HepG2 (cell line): Measurements from ENCODE around the gene MAP2K5. TPM values are rescaled to one million over a fixed set of nuclear protein-coding genes. Genes with fewer than 3 reads are reported as not detected.

Source experiments
- ATAC-seq: fragments of 200-7000 bp; cut with Tn5 transposase; 3 replicates; pipeline ENCODE4 v1.9.1; 2020; ENCODE audit warnings: mild to moderate bottlenecking, moderate library complexity
- BruUV-seq: library from RNA; stranded (reverse); fragments of 400-500 nt; replicated peaks from 2 replicates; lab custom pipeline; 2021; lab: Mats Ljungman, UMichigan
- CTCF ChIA-PET: fragments of 300-600 bp; formaldehyde crosslinking; extraction: SDS; loops from one replicate; lab custom pipeline; 2021; ENCODE audit warnings: low total read pairs, inconsistent platforms, low intra/inter-chr PET ratio; lab: Yijun Ruan, JAX
- POLR2A ChIA-PET: fragments of 350-600 bp; sonication (Branson Sonifier 250); formaldehyde crosslinking; loops from one replicate; lab custom pipeline; 2020; ENCODE audit warnings: antibody characterized with exemption, inconsistent platforms; lab: Yijun Ruan, JAX
- DNase-seq: peaks from one replicate; pipeline ENCODE4 v3.0.0-alpha.2; 2015; ENCODE audit warnings: low spot score
- FAIRE-seq: peaks from 3 replicates; lab custom pipeline; 2011; peaks lifted over from hg19 to GRCh38; lab: Jason Lieb, UNC
- H2AFZ ChIP-seq: one replicate; pipeline ENCODE4 v1.6.1; 2011; ENCODE audit warnings: low read length, inconsistent platforms
- H3K27ac ChIP-seq: fragments of 300-600 bp; 3 replicates; pipeline ENCODE4 v1.8.0; 2011; ENCODE audit warnings: mixed run types, mild to moderate bottlenecking, mixed read lengths, low read length, inconsistent platforms; ENCODE audit not compliant: insufficient read depth; ENCODE audit errors: extremely low read length
- H3K27me3 ChIP-seq, 2 experiments: fragments of 200-600 bp in 1 of 2; 2 replicates in 1 of 2; 3 replicates in 1 of 2; pipeline versions ENCODE4 v1.6.0 to v1.8.0; 2011; ENCODE audit warnings: low read length in 2 of 2, mild to moderate bottlenecking in 2 of 2, moderate library complexity in 2 of 2, inconsistent platforms in 1 of 2; ENCODE audit not compliant: insufficient read depth in 2 of 2, control insufficient read depth in 1 of 2
- H3K36me3 ChIP-seq, 2 experiments: fragments of 200-600 bp in 1 of 2; replicated peaks in 1 of 2; 2 replicates in 1 of 2; 3 replicates in 1 of 2; pipeline versions ENCODE4 v1.5.1 to v1.8.0; 2011; ENCODE audit warnings: low read length in 2 of 2, inconsistent platforms in 1 of 2; ENCODE audit not compliant: insufficient read depth in 2 of 2, control insufficient read depth in 1 of 2
- H3K4me1 ChIP-seq: 2 replicates; pipeline ENCODE4 v1.5.1; 2012; ENCODE audit warnings: low read length, inconsistent platforms; ENCODE audit not compliant: insufficient read depth
- H3K4me2 ChIP-seq: 2 replicates; pipeline ENCODE4 v1.6.0; 2011; ENCODE audit warnings: low read depth, low read length, inconsistent platforms
- H3K4me3 ChIP-seq, 3 experiments: fragments of 200-600 bp in 1 of 3; sonication (generic), shearing (Covaris generic) in 1 of 3; replicated peaks in 1 of 3; 2 replicates each; pipeline ENCODE4 v1.5.1; 2011 to 2016; ENCODE audit warnings: low read length in 3 of 3, inconsistent platforms in 2 of 3, low read depth in 2 of 3, mild to moderate bottlenecking in 2 of 3, control low read depth in 1 of 3, mixed read lengths in 1 of 3; ENCODE audit not compliant: insufficient read depth in 1 of 3
- H3K79me2 ChIP-seq: one replicate; pipeline ENCODE4 v1.6.1; 2011; ENCODE audit warnings: low read length, inconsistent platforms; ENCODE audit not compliant: insufficient read depth
- H3K9ac ChIP-seq: 2 replicates; pipeline ENCODE4 v1.6.0; 2011; ENCODE audit warnings: mild to moderate bottlenecking, low read depth, low read length, inconsistent platforms; ENCODE audit not compliant: insufficient read depth
- H3K9me3 ChIP-seq: 2 replicates; pipeline ENCODE4 v1.5.1; 2012; ENCODE audit warnings: mild to moderate bottlenecking, low read length
- H4K20me1 ChIP-seq: 2 replicates; pipeline ENCODE4 v1.6.0; 2011; ENCODE audit warnings: inconsistent platforms, mild to moderate bottlenecking, low read length, moderate library complexity; ENCODE audit not compliant: insufficient read depth
- GTF2F1 ChIP-seq: fragments of 150-350 bp; IDR thresholded peaks from 2 replicates; pipeline ENCODE4 v1.6.1; 2014; ENCODE audit warnings: low read length
- KDM4B ChIP-seq: sonication (generic); formaldehyde crosslinking; IDR thresholded peaks from 2 replicates; pipeline ENCODE4 v1.4.0; 2020; ENCODE audit warnings: missing genetic modification reagents
- PHB2 ChIP-seq: fragments of 450-650 bp; IDR thresholded peaks from 2 replicates; pipeline ENCODE4 v1.6.1; 2018; ENCODE audit not compliant: partially characterized antibody
- POLR2A ChIP-seq, 2 experiments: IDR thresholded peaks; 2 replicates each; pipeline ENCODE4 v1.6.1; 2011; ENCODE audit warnings: low read depth in 2 of 2, low read length in 2 of 2, mild to moderate bottlenecking in 1 of 2, moderate library complexity in 1 of 2; ENCODE audit not compliant: insufficient read depth in 1 of 2
- RFX1 ChIP-seq: fragments of 450-650 bp; IDR thresholded peaks from 2 replicates; pipeline ENCODE4 v1.6.1; 2017
- YEATS4 ChIP-seq: sonication (generic); formaldehyde crosslinking; IDR thresholded peaks from 2 replicates; pipeline ENCODE4 v1.4.0; 2020; ENCODE audit warnings: missing genetic modification reagents, borderline replicate concordance
- ZNF138 ChIP-seq: sonication (generic); formaldehyde crosslinking; IDR thresholded peaks from 2 replicates; pipeline ENCODE4 v1.5.0; 2020; ENCODE audit warnings: mild to moderate bottlenecking, low read depth, missing genetic modification reagents
- ZNF224 ChIP-seq: sonication (generic); formaldehyde crosslinking; IDR thresholded peaks from 2 replicates; pipeline ENCODE4 v1.5.0; 2020; ENCODE audit warnings: mild to moderate bottlenecking, missing genetic modification reagents
- ZNF563 ChIP-seq: sonication (generic); formaldehyde crosslinking; IDR thresholded peaks from 2 replicates; pipeline ENCODE4 v1.8.0; 2022; ENCODE audit warnings: mild to moderate bottlenecking, moderate library complexity, missing genetic modification reagents
- ZNF605 ChIP-seq: sonication (generic); formaldehyde crosslinking; IDR thresholded peaks from 2 replicates; pipeline ENCODE4 v1.8.0; 2022; ENCODE audit warnings: mild to moderate bottlenecking, missing genetic modification reagents
- ZNF670 ChIP-seq: sonication (generic); formaldehyde crosslinking; IDR thresholded peaks from 2 replicates; pipeline ENCODE4 v1.8.0; 2022; ENCODE audit warnings: mild to moderate bottlenecking, missing genetic modification reagents, borderline replicate concordance
- ZNF713 ChIP-seq: sonication (generic); formaldehyde crosslinking; IDR thresholded peaks from 2 replicates; pipeline ENCODE4 v1.4.0; 2020; ENCODE audit warnings: mild to moderate bottlenecking, missing genetic modification reagents
- ZZZ3 ChIP-seq: sonication (generic); formaldehyde crosslinking; IDR thresholded peaks from 2 replicates; pipeline ENCODE4 v1.4.0; 2020; ENCODE audit warnings: missing genetic modification reagents, mild to moderate bottlenecking, borderline replicate concordance
- WGBS: methylation state at CpG from one replicate; pipeline ENCODE4 v1.1.6; 2017; ENCODE audit warnings: low lambda C conversion rate; 5-methylcytosine and 5-hydroxymethylcytosine counted together
- in situ Hi-C: cut with HindIII; loops from 2 replicates; pipeline ENCODE4 v1.10.0; 2017; ENCODE audit warnings: low pct_unique_long_range_greater_than_20kb; ENCODE audit not compliant: extremely low pct_ligation_motif_present
- intact Hi-C: fragments of 100-400 bp; cut with micrococcal nuclease; formaldehyde crosslinking; loops from one replicate; pipeline ENCODE4 v1.10.0; 2022; ENCODE audit not compliant: unreplicated experiment
- polyA plus RNA-seq, 8 experiments: library from polyadenylated mRNA; depleted of rRNA in 3 of 8; stranded (reverse) in 7 of 8; unstranded in 1 of 8; fragments of >200 nt; fragmentation: Illumina TruSeq in 4 of 8; extraction: Trizol in 4 of 8; gene quantifications; 2 replicates each; pipeline versions ENCODE4 v1.2.1 to v1.2.3, GENCODE V29; 2011 to 2016; ENCODE audit warnings: low read depth in 4 of 8, missing spikeins in 1 of 8, mixed read lengths in 1 of 8; ENCODE audit not compliant: insufficient read depth in 1 of 8
- total RNA-seq, 5 experiments: library from RNA; depleted of rRNA; stranded (reverse); fragments of >200 nt; fragmentation: Illumina TruSeq; extraction: Trizol; gene quantifications; 2 replicates each; pipeline ENCODE4 v1.2.3, GENCODE V29; 2016; ENCODE audit warnings: low read depth in 1 of 5
- TF ChIP-seq, protein P1 (sequence below): sonication (generic); formaldehyde crosslinking; IDR thresholded peaks from 2 replicates; pipeline ENCODE4 v1.4.0; 2020; ENCODE audit warnings: mild to moderate bottlenecking, missing genetic modification reagents
- TF ChIP-seq, protein P2 (sequence below): sonication (generic); formaldehyde crosslinking; IDR thresholded peaks from 2 replicates; pipeline ENCODE4 v1.4.0; 2020; ENCODE audit warnings: missing genetic modification reagents
- TF ChIP-seq, protein P3 (sequence below): sonication (generic); formaldehyde crosslinking; IDR thresholded peaks from 2 replicates; pipeline ENCODE4 v1.8.0; 2022; ENCODE audit warnings: mild to moderate bottlenecking, missing genetic modification reagents, borderline replicate concordance
- TF ChIP-seq, protein P4 (sequence below): IDR thresholded peaks from 2 replicates; pipeline ENCODE4 v1.6.1; 2016

MAP2K5 gene
- total and polyA plus RNA-seq, 2 of the 13 experiments (the other 11 are each of a cell fraction or from before 2014, with no cell fraction given), result 4.0 to 4.3 TPM

DNA sequence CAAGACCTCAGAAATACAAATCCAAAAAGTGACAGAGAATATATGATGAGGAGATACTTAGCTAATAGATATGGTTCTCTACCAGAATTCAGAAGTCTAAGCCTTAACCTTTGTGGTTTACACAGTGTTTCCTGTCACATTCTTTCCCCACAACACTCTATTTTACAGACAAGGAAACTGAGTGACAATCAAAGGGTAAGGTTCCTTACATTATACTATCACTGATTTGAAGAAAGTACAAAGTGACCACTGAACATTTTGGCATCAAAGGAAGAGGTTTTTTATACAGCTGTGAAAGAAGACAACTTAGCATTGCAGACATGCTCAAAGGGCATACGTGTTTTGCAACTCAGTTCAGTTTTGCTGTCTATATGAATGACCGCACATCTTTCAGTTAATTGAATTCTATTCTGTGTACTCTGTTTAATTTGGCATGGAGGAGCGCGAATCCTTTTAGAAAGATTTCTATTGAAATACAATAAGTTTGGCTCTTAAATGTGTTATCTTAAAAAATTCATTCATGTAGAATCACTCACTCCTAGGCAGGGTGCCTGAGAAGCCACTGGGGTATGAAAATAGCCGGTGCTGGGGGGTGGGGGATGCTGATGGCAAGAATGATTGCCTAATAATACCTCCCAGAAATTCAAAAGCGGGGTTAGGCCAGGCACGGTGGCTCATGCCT lies 216.3 kb downstream of the MAP2K5 start:
- no peak overlapping the region for H3K4me2 ChIP-seq
- WGBS, result 93% methylated on average over 7 of the region's 7 CpGs
- no peaks in the 10 kb centered on the region for H3K27me3 ChIP-seq
- H3K9me3 ChIP-seq, result no peaks in the 10 kb centered on the region
- in situ Hi-C loops, result no loop called here
- FAIRE-seq, result no peak
- ChIA-PET POLR2A (no interaction called here), CTCF (no interaction called here)
- no peaks in the 10 kb centered on the region for H4K20me1 ChIP-seq
- H2AFZ ChIP-seq, result no peak overlapping the region
- DNase-seq, result no peak
- H3K4me3 ChIP-seq, result no peak overlapping the region
- H3K4me1 ChIP-seq, result peaks cover 16% of the 10 kb centered on the region
- H3K36me3 ChIP-seq, result no peaks in the 10 kb centered on the region
- intact Hi-C loops, result no loop called here
- no peak for ATAC-seq
- H3K27ac ChIP-seq, result no peak overlapping the region
- H3K79me2 ChIP-seq, result no peaks in the 10 kb centered on the region
- BruUV-seq, result no TSS peak
- no peak overlapping the region for H3K9ac ChIP-seq
- TF ChIP-seq ZZZ3 (CRISPR knock-in tag), result no peak
- TF ChIP-seq, protein P1, sequence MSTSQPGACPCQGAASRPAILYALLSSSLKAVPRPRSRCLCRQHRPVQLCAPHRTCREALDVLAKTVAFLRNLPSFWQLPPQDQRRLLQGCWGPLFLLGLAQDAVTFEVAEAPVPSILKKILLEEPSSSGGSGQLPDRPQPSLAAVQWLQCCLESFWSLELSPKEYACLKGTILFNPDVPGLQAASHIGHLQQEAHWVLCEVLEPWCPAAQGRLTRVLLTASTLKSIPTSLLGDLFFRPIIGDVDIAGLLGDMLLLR (CRISPR knock-in tag), result no peak
- TF ChIP-seq, protein P2, sequence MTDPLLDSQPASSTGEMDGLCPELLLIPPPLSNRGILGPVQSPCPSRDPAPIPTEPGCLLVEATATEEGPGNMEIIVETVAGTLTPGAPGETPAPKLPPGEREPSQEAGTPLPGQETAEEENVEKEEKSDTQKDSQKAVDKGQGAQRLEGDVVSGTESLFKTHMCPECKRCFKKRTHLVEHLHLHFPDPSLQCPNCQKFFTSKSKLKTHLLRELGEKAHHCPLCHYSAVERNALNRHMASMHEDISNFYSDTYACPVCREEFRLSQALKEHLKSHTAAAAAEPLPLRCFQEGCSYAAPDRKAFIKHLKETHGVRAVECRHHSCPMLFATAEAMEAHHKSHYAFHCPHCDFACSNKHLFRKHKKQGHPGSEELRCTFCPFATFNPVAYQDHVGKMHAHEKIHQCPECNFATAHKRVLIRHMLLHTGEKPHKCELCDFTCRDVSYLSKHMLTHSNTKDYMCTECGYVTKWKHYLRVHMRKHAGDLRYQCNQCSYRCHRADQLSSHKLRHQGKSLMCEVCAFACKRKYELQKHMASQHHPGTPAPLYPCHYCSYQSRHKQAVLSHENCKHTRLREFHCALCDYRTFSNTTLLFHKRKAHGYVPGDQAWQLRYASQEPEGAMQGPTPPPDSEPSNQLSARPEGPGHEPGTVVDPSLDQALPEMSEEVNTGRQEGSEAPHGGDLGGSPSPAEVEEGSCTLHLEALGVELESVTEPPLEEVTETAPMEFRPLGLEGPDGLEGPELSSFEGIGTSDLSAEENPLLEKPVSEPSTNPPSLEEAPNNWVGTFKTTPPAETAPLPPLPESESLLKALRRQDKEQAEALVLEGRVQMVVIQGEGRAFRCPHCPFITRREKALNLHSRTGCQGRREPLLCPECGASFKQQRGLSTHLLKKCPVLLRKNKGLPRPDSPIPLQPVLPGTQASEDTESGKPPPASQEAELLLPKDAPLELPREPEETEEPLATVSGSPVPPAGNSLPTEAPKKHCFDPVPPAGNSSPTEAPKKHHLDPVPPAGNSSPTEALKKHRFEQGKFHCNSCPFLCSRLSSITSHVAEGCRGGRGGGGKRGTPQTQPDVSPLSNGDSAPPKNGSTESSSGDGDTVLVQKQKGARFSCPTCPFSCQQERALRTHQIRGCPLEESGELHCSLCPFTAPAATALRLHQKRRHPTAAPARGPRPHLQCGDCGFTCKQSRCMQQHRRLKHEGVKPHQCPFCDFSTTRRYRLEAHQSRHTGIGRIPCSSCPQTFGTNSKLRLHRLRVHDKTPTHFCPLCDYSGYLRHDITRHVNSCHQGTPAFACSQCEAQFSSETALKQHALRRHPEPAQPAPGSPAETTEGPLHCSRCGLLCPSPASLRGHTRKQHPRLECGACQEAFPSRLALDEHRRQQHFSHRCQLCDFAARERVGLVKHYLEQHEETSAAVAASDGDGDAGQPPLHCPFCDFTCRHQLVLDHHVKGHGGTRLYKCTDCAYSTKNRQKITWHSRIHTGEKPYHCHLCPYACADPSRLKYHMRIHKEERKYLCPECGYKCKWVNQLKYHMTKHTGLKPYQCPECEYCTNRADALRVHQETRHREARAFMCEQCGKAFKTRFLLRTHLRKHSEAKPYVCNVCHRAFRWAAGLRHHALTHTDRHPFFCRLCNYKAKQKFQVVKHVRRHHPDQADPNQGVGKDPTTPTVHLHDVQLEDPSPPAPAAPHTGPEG (CRISPR knock-in tag), result no peak
- TF ChIP-seq PHB2, result no peak
- no peak for TF ChIP-seq ZNF713 (CRISPR knock-in tag)
- TF ChIP-seq ZNF224 (CRISPR knock-in tag), result no peak
- no peak for TF ChIP-seq POLR2A (IDR thresholded peaks at IDR 0.05; ENCODE audit: insufficient read depth in 1 of 2, low read depth in 2 of 2, low read length in 2 of 2)
- TF ChIP-seq, protein P3, sequence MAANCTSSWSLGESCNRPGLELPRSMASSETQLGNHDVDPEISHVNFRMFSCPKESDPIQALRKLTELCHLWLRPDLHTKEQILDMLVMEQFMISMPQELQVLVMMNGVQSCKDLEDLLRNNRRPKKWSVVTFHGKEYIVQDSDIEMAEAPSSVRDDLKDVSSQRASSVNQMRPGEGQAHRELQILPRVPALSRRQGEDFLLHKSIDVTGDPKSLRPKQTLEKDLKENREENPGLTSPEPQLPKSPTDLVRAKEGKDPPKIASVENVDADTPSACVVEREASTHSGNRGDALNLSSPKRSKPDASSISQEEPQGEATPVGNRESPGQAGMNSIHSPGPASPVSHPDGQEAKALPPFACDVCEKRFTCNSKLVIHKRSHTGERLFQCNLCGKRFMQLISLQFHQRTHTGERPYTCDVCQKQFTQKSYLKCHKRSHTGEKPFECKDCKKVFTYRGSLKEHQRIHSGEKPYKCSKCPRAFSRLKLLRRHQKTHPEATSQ (CRISPR knock-in tag), result no peak
- no peak for TF ChIP-seq ZNF138 (CRISPR knock-in tag)
- no peak for TF ChIP-seq YEATS4 (CRISPR knock-in tag)
- no peak for TF ChIP-seq RFX1
- TF ChIP-seq ZNF670 (CRISPR knock-in tag), result no peak
- TF ChIP-seq GTF2F1, result no peak
- TF ChIP-seq KDM4B, result no peak
- TF ChIP-seq, protein P4, sequence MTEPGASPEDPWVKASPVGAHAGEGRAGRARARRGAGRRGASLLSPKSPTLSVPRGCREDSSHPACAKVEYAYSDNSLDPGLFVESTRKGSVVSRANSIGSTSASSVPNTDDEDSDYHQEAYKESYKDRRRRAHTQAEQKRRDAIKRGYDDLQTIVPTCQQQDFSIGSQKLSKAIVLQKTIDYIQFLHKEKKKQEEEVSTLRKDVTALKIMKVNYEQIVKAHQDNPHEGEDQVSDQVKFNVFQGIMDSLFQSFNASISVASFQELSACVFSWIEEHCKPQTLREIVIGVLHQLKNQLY (CRISPR knock-in tag), result no peak
- no peak for TF ChIP-seq ZNF563 (CRISPR knock-in tag)
- no peak for TF ChIP-seq ZNF605 (CRISPR knock-in tag)
